ENCODE data around the gene SESN3. TPM values are rescaled to one million over a fixed set of nuclear protein-coding genes. Genes with fewer than 3 reads are reported as not detected.
"Not testable (repeated sequence)": the region's sequence is repeated elsewhere in the genome, so short reads cannot be mapped to it uniquely, and the experiment has no call there.

The SESN3 gene, protein sequence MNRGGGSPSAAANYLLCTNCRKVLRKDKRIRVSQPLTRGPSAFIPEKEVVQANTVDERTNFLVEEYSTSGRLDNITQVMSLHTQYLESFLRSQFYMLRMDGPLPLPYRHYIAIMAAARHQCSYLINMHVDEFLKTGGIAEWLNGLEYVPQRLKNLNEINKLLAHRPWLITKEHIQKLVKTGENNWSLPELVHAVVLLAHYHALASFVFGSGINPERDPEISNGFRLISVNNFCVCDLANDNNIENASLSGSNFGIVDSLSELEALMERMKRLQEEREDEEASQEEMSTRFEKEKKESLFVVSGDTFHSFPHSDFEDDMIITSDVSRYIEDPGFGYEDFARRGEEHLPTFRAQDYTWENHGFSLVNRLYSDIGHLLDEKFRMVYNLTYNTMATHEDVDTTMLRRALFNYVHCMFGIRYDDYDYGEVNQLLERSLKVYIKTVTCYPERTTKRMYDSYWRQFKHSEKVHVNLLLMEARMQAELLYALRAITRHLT
- 1 to 10 TPM in 1 of 2 donors, under 1 TPM in 1; 0.55 to 1.8 TPM for total RNA-seq

DNA sequence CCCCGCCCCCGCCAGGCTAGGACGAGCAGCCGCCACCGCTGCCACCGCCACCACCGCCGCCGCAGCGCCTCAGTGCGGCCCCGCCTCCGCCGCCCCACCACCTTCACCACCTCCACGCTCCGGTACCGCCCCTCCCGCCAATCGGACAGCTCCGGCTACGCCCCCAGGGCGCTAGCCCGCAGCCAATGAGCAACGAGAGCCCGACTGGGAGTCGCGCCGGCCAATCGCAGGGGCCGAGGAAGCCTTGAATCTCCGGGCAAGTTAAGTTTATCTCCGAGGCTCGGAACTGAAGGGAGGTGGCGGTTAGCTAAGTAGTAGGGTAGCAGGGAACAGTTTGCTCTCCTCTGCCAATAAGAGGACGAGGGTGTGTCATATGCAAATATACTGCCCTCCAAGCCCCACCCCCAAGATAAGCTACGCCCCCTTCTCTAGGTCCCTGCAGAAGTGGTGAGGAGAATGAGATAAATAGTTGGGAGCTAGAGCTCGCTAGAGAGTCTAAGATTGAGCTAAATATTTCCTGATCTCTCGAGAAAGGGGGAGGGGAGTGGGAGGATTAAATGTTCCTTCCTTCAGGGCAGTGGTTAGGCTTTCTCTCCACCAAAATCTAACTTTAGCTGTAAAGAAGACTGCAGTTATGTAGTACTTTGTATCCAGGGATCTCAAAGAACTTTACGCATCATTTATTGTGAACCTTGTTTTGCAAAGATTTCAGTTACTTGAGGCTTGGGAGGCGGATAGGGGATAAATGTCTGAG is at the start of gene SESN3:
SESN3 (minus strand) TSS at position 76 of the 754 bp plus-strand sequence. CDS start 342 bp downstream, outside the sequence.
- peak within 1 kb of the TSS; percentile 37 to 39 for H3K27ac Mint-ChIP-seq
- H3K27me3 Mint-ChIP-seq: peaks cover 5 to 16% of the 10 kb centered on the region in 2 donors
- DNase-seq (ENCODE audit: low spot score) (peak; percentile 99), ATAC-seq (peak; percentile 97 to 98)
- peaks cover 13 to 14% of the 10 kb centered on the region in 2 donors for H3K4me1 Mint-ChIP-seq (ENCODE audit: low read depth in 2 of 2)
- H3K36me3 Mint-ChIP-seq: no peaks in the 10 kb centered on the region
- H3K9me3 Mint-ChIP-seq: no peaks in the 10 kb centered on the region
- peak within 1 kb of the TSS; percentile 98 for H3K4me3 Mint-ChIP-seq

DNA sequence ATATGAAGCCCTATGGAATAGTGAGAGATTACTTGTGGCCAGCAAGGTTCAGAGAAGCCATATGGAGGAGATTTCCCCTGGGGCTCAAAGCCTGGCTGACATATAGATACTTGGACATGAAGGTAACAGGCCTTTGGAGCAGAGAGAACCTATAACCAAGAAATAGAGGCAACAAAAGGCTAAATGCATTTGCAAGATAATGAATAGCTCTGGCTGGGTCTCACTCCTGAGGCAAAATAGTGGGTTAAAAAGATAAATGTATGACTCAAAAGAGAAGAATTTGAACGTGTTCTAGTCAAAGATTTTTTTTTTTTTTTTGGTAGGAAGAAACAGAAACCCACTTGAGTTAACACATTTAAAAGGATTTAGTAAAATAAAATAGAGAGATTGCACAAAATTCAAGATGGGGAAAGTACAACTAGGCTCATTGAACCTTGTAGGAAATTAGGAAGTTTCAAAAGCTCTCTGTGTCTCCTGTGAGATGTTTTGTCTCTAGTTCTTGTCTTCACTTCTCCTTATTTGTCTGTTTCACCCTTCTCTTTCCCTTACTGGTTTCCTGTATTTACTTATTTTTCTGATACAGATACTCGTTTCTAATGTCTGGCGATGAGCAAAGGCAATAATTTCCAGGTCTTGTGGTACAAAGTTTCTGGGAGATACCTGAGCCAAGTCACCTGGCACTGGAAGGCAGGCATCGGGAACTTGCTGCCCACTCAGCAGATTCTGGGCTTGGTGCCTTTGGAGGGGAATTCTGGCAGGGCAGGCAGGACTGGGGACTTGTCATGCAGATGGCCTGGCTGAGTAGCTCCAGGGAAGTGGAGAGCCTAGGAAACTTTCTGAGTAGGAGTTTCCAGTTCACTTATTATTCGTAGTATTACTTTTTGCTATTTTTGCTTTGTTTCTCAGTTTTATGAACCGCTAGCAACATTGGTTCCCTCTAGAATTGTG is 49.2 kb upstream of the SESN3 start:
- H3K4me3 Mint-ChIP-seq: no peak overlapping the region
- ATAC-seq (no peak), DNase-seq (ENCODE audit: low spot score) (no peak)
- no peaks in the 10 kb centered on the region for H3K9me3 Mint-ChIP-seq
- H3K36me3 Mint-ChIP-seq: no peaks in the 10 kb centered on the region
- H3K4me1 Mint-ChIP-seq (ENCODE audit: low read depth in 2 of 2): no peaks in the 10 kb centered on the region
- H3K27ac Mint-ChIP-seq: no peak overlapping the region
- peaks cover 11 to 14% of the 10 kb centered on the region in 2 donors for H3K27me3 Mint-ChIP-seq

DNA sequence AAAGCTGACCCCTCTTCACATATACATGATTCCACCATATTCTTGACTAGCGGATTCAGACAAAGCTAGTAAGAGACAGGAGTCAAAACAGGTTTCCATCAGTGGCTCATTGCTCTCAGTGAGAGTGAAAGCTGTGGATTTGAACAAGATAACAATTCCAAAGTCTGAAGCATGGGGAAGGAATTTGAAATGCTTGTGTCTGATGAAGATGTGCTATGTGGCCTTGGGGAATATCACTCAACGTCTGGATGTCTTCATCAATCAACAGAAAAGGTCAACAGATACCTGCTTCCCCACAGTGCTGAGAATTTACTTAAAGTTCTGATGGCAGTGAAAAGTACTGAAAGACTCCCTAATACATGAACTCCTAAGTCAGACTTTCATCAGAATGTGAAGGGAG is 46.9 kb upstream of the SESN3 start:
- H3K27ac Mint-ChIP-seq: no peak overlapping the region
- H3K4me1 Mint-ChIP-seq (ENCODE audit: low read depth in 2 of 2): no peaks in the 10 kb centered on the region
- H3K36me3 Mint-ChIP-seq: peaks cover 6% of the 10 kb centered on the region
- ATAC-seq (no peak), DNase-seq (ENCODE audit: low spot score) (no peak)
- no peaks in the 10 kb centered on the region for H3K9me3 Mint-ChIP-seq
- no peak overlapping the region for H3K4me3 Mint-ChIP-seq
- peaks cover 7 to 14% of the 10 kb centered on the region in 2 donors for H3K27me3 Mint-ChIP-seq

DNA sequence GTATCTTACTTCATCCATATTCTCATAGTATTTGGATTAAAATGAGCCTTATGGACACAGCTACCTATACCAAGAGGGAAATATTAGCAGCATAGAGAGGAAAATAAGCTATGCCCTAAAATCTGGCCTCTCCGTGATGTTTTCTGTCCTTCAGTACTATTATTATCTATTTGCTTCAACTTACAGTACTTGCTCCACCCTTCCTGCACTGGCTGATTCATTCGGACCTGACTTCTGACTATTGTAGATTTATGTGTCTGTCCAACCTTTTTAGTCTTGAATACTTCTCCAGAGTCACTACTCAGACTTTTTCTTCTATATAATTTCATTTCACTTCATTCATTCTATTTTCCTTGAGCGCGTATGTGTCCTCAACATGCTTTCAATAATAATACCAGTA is 45.1 kb upstream of the SESN3 start:
- Mint-ChIP-seq H3K27ac (no peak overlapping the region), H3K27me3 (peaks cover 7 to 14% of the 10 kb centered on the region in 2 donors), H3K9me3 (no peaks in the 10 kb centered on the region), H3K4me1 (ENCODE audit: low read depth in 2 of 2) (no peaks in the 10 kb centered on the region), H3K36me3 (peaks cover 6% of the 10 kb centered on the region), H3K4me3 (no peak overlapping the region)
- ATAC-seq (no peak), DNase-seq (ENCODE audit: low spot score) (no peak)

DNA sequence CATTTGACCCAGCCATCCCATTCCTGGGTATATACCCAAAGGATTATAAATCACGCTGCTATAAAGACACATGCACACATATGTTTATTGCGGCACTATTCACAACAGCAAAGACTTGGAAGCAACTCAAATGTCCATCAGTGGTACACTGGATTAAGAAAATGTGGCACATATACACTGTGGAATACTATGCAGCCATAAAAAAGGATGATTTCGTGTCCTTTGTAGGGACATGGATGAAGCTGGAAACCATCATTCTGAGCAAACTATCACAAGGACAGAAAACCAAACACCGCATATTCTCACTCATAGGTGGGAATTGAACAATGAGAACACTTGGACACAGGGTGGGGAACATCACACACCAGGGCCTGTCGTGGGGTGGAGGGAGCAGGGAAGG is 42.6 kb upstream of the SESN3 start:
- not testable (repeated sequence) for H3K9me3 Mint-ChIP-seq; H3K4me1 Mint-ChIP-seq (ENCODE audit: low read depth in 2 of 2); H3K4me3 Mint-ChIP-seq; H3K36me3 Mint-ChIP-seq; DNase-seq (ENCODE audit: low spot score); ATAC-seq; H3K27ac Mint-ChIP-seq
- H3K27me3 Mint-ChIP-seq: peaks cover 2 to 14% of the 10 kb centered on the region in 2 donors

DNA sequence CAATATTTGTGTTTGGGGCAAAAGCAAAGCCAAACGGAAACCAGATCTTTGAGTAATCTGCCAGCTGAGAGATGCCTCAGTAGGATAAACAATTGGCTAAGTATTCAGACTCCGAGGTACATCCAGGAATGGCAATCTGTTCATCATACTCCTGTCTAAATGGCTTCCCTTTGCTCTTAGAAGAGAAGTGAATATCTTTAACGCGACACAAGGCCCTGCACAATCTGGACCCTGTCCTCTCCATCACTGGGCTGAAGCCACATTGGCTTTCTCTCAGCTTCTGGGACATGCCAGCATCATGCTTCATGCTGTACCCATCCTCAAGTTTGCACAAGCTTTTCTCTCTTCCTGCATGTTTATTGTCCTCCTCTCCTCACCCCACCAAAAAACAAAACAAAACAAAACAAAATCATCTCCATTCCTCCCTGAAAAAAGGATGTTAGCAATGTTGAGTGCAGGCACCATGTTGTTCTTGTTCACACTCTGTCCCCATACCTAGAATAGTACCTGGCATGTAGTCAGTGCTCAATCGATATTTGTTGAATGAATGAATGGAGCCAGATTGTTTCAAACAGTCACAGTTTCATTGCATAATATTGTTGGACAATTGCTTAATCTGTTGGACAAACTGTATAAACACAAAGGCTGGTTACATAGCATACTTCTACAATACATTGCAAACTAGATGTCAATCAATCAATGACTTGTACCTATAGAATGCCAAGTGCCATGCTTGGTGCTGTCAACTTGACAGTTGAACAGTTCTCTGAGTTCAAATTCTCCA is 38.2 kb upstream of the SESN3 start:
- H3K27me3 Mint-ChIP-seq: peaks cover 0 to 6% of the 10 kb centered on the region in 2 donors
- DNase-seq (ENCODE audit: low spot score) (no peak), ATAC-seq (no peak)
- no peak overlapping the region for H3K4me3 Mint-ChIP-seq
- H3K9me3 Mint-ChIP-seq: no peaks in the 10 kb centered on the region
- no peak overlapping the region for H3K27ac Mint-ChIP-seq
- no peaks in the 10 kb centered on the region for H3K36me3 Mint-ChIP-seq
- no peaks in the 10 kb centered on the region for H3K4me1 Mint-ChIP-seq (ENCODE audit: low read depth in 2 of 2)

- Mint-ChIP-seq H3K4me3 (no peak overlapping the region), H3K27ac (no peak overlapping the region), H3K36me3 (no peaks in the 10 kb centered on the region), H3K4me1 (ENCODE audit: low read depth in 2 of 2) (peaks cover 4 to 5% of the 10 kb centered on the region in 2 donors), H3K27me3 (peaks cover 0 to 6% of the 10 kb centered on the region in 2 donors), H3K9me3 (no peaks in the 10 kb centered on the region)
- no peak for DNase-seq (ENCODE audit: low spot score)
- ATAC-seq: no peak
These were observed 37.4 kb upstream of the SESN3 start for GRCh38 chr11:95268391-95268790.

GRCh38 chr11:95267601-95268213 is 36.7 kb upstream of the SESN3 start:
- DNase-seq (ENCODE audit: low spot score): no peak
- Mint-ChIP-seq H3K27me3 (peaks cover 0 to 6% of the 10 kb centered on the region in 2 donors), H3K4me3 (no peak overlapping the region), H3K27ac (no peak overlapping the region), H3K36me3 (no peaks in the 10 kb centered on the region), H3K9me3 (no peaks in the 10 kb centered on the region), H3K4me1 (ENCODE audit: low read depth in 2 of 2) (peaks cover 4 to 12% of the 10 kb centered on the region in 2 donors)
- no peak for ATAC-seq

DNA sequence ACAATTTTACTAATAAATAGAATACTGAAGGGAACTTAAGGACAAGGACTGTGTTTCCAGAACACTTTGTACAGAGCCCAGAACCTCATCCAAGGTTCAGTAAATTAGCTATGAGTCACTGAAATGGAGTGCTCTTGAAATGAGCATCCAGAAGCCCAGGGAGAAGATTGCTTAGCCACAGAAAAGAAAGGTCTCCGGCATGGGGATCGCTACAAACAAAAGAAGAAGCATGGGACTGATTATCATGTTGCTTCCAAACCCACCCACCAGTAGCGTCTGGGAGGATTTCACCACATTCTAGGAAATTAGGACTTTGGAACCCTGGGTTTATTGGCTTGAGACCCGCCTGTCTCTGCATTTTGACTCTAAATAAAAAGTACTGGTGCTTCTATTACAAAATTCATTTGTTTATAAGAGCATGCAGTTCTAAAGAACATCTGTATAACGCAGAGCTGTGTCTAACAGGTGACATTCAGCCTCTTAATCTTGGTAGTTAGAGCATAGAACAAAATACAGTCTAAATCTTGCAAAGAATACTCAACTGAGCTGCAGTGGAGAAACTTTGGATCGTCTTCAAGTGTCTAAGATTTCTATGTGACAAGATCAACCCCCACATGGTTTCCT is 35.9 kb upstream of the SESN3 start:
- DNase-seq (ENCODE audit: low spot score) (no peak), ATAC-seq (no peak)
- H3K4me3 Mint-ChIP-seq: no peak overlapping the region
- no peaks in the 10 kb centered on the region for H3K36me3 Mint-ChIP-seq
- H3K27me3 Mint-ChIP-seq: peaks cover 0 to 6% of the 10 kb centered on the region in 2 donors
- H3K9me3 Mint-ChIP-seq: no peaks in the 10 kb centered on the region
- H3K27ac Mint-ChIP-seq: no peak overlapping the region
- H3K4me1 Mint-ChIP-seq (ENCODE audit: low read depth in 2 of 2): peaks cover 4 to 12% of the 10 kb centered on the region in 2 donors

DNA sequence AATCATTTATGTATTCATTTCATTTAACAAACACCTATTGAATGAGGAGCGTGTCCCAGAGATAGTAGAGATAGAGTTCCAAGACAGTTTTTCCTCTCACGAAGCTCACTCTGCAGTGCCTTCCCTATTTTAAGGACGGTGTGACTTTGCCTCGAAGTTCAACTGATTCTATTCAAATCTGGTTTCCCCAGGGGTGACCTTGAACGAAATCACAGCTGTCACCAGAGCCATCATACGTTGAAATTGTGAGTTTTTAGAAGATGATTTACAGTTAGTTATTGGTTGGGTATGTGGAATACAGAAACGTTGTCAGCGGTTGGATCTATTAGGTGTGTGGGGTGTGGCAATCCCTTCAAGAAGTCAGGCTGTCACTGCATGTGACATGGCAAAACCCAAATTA is 33.9 kb upstream of the SESN3 start:
- H3K9me3 Mint-ChIP-seq: no peaks in the 10 kb centered on the region
- ATAC-seq: no peak
- no peak overlapping the region for H3K4me3 Mint-ChIP-seq
- no peak for DNase-seq (ENCODE audit: low spot score)
- no peak overlapping the region for H3K27ac Mint-ChIP-seq
- peaks cover 0 to 6% of the 10 kb centered on the region in 2 donors for H3K27me3 Mint-ChIP-seq
- H3K4me1 Mint-ChIP-seq (ENCODE audit: low read depth in 2 of 2): peaks cover 4 to 12% of the 10 kb centered on the region in 2 donors
- no peaks in the 10 kb centered on the region for H3K36me3 Mint-ChIP-seq

DNA sequence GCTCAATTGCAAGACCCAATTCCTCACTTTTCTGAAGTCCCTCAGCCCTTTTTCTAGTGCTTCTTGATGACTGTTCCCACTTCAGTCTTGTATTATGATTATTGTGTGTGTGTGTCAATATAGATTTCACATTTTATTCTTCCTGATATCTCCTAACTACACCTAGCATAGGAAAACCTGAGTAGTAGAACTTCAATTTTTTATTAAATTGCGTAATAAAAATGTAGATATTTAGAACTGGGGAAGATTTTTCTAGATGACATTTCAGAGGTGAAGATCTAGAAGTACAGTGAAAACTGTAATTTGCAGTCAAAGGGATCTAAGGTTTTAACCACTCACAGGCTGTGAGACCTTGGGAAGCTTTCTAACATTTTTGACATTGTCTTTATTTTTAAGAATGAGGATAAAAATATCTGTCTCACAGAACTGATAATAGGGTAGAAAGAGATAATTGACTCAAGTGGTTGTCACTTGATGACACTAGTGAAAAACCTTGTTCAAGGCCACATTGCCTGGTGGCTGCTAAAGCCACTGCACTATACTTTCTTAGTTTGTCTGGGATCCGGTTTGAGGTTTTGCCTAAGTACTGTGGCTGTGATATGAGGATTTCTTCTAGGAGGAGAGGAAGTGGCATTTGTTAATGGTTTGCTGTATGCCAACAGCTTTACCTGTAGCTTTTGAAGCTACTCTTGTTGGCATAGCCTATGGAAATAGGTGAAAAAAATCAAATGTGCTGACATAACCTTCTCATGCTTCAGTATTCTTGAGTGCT is 32.2 kb upstream of the SESN3 start:
- H3K4me1 Mint-ChIP-seq (ENCODE audit: low read depth in 2 of 2): peaks cover 4 to 12% of the 10 kb centered on the region in 2 donors
- no peaks in the 10 kb centered on the region for H3K9me3 Mint-ChIP-seq
- H3K27ac Mint-ChIP-seq: no peak overlapping the region
- no peak for DNase-seq (ENCODE audit: low spot score)
- peak in 1 of 2 donors; percentile 46 for ATAC-seq
- peaks cover 0 to 6% of the 10 kb centered on the region in 2 donors for H3K27me3 Mint-ChIP-seq
- no peak overlapping the region for H3K4me3 Mint-ChIP-seq
- no peaks in the 10 kb centered on the region for H3K36me3 Mint-ChIP-seq

All from natural killer cell treated with Interleukin-12 subunit alpha and Interleukin-12 subunit beta and Interleukin-15 and Interleukin-18, amount 100 ng/mL, for 72 hours (primary cell).